Stomach (tissue), 9 donors: Measurements from ENCODE around the gene CHCHD6. TPM values are rescaled to one million over a fixed set of nuclear protein-coding genes. Genes with fewer than 3 reads are reported as not detected.

Experiments used
- DNase-seq, 2 donors: peaks; one replicate each; pipeline versions ENCODE4 v3.0.0 to v3.0.0-alpha.2; 2013 to 2019
- H3K27ac ChIP-seq, 5 donors: fragments of 200-600 bp in 4 of 5; sonication (generic) in 4 of 5; one replicate each; pipeline ENCODE4 v1.5.1; 2013 to 2019; ENCODE audit warnings: mild to moderate bottlenecking in 1 of 5, moderate library complexity in 1 of 5
- H3K27me3 ChIP-seq, 3 donors: fragments of 200-600 bp; sonication (generic); one replicate each; pipeline ENCODE4 v1.5.1; 2017 to 2019; ENCODE audit warnings: mixed run types in 1 of 3
- H3K36me3 ChIP-seq, 4 donors: fragments of 200-600 bp; sonication (generic); 1 replicate in 3 of 4; 2 replicates in 1 of 4; pipeline ENCODE4 v1.5.1; 2016 to 2019
- H3K4me1 ChIP-seq, 4 donors: fragments of 200-600 bp; sonication (generic); one replicate each; pipeline ENCODE4 v1.5.1; 2016 to 2019
- H3K4me3 ChIP-seq, 4 donors: fragments of 200-600 bp; sonication (generic) in 3 of 4; one replicate each; pipeline ENCODE4 v1.5.1; 2016 to 2019; ENCODE audit warnings: mild to moderate bottlenecking in 1 of 4
- H3K9me3 ChIP-seq, 4 donors: fragments of 200-600 bp; sonication (generic); one replicate each; pipeline ENCODE4 v1.5.1; 2016 to 2019
- EP300 ChIP-seq: sonication (generic); formaldehyde crosslinking; IDR thresholded peaks from one replicate; pipeline ENCODE4 v1.6.1; 2017; ENCODE audit warnings: antibody characterized with exemption
- POLR2A ChIP-seq, 4 donors: fragments of 450-650 bp; IDR thresholded peaks; one replicate each; pipeline ENCODE4 v1.6.1; 2016; ENCODE audit warnings: antibody characterized with exemption in 4 of 4, control low read depth in 2 of 4, mild to moderate bottlenecking in 1 of 4, moderate library complexity in 1 of 4
- POLR2AphosphoS5 ChIP-seq, 3 donors: sonication (generic); formaldehyde crosslinking; IDR thresholded peaks; one replicate each; pipeline ENCODE4 v1.6.1; 2016; ENCODE audit warnings: antibody characterized with exemption in 3 of 3
- WGBS, 5 donors: extraction: QIAGEN DNeasy Blood & Tissue Kit in 3 of 5; methylation state at CpG; one replicate each; pipeline versions ENCODE4 v1.1.5 to v1.1.7; 2013 to 2018; 5-methylcytosine and 5-hydroxymethylcytosine counted together
- intact Hi-C: fragments of 100-400 bp; cut with DNase I; formaldehyde crosslinking; loops from one replicate; pipeline ENCODE4 v1.15.1; 2023; ENCODE audit warnings: low total_unique reads
- polyA plus RNA-seq, 3 donors: library from polyadenylated mRNA; stranded (reverse); fragments of 200-250 nt; gene quantifications; one replicate each; pipeline ENCODE4 v1.2.3, GENCODE V29; 2013
- total RNA-seq, 5 donors: library from RNA; depleted of rRNA; stranded (reverse); fragments of >200 nt; gene quantifications; one replicate each; pipeline versions ENCODE4 v1.1.0 to v1.2.3, GENCODE V29; 2014 to 2016
- TF ChIP-seq, protein P1 (sequence below), 7 experiments: fragments of 450-650 bp in 4 of 7; fragments of 200-600 bp in 3 of 7; sonication (generic) in 3 of 7; IDR thresholded peaks; one replicate each; pipeline ENCODE4 v1.5.1; 2016 to 2019; ENCODE audit warnings: antibody characterized with exemption in 7 of 7, control low read depth in 2 of 7, mild to moderate bottlenecking in 1 of 7
- donor health status: healthy with polysubstance abuse.
- donor health status: Bipolar disorder and iron deficiency.
- donor health status: healthy.

CHCHD6 gene
- total and polyA plus RNA-seq, 8 donors = 4.0 to 40.8 (median 11.9) TPM; not detected in 1

- WGBS, 5 donors = 89 to 94% (median 92%) methylated on average over 4 of the region's 4 CpGs
- no peaks in the 10 kb centered on the region for H3K36me3 ChIP-seq
- no peaks in the 10 kb centered on the region for H3K9me3 ChIP-seq
- no peak overlapping the region for H3K27ac ChIP-seq
- DNase-seq = no peak
- H3K4me1 ChIP-seq = peaks cover 0 to 5% (median 0%) of the 10 kb centered on the region in 4 donors
- no peaks in the 10 kb centered on the region for H3K27me3 ChIP-seq
- TF ChIP-seq, protein P1, sequence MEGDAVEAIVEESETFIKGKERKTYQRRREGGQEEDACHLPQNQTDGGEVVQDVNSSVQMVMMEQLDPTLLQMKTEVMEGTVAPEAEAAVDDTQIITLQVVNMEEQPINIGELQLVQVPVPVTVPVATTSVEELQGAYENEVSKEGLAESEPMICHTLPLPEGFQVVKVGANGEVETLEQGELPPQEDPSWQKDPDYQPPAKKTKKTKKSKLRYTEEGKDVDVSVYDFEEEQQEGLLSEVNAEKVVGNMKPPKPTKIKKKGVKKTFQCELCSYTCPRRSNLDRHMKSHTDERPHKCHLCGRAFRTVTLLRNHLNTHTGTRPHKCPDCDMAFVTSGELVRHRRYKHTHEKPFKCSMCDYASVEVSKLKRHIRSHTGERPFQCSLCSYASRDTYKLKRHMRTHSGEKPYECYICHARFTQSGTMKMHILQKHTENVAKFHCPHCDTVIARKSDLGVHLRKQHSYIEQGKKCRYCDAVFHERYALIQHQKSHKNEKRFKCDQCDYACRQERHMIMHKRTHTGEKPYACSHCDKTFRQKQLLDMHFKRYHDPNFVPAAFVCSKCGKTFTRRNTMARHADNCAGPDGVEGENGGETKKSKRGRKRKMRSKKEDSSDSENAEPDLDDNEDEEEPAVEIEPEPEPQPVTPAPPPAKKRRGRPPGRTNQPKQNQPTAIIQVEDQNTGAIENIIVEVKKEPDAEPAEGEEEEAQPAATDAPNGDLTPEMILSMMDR (IDR thresholded peaks at IDR 0.05) = no peak
- no peak for TF ChIP-seq POLR2AphosphoS5 (IDR thresholded peaks at IDR 0.05)
- no peak for TF ChIP-seq POLR2A (IDR thresholded peaks at IDR 0.05)
- TF ChIP-seq EP300 = no peak
- intact Hi-C loops = no loop called here
- no peak overlapping the region for H3K4me3 ChIP-seq
These were observed 54.8 kb downstream of the CHCHD6 start for GRCh38 chr3:126758882-126759281.

GRCh38 chr3:126760541-126760940, 56.5 kb downstream of the CHCHD6 start:
- Histone ChIP-seq H3K36me3 (no peaks in the 10 kb centered on the region), H3K4me3 (no peak overlapping the region), H3K4me1 (no peaks in the 10 kb centered on the region), H3K9me3 (no peaks in the 10 kb centered on the region), H3K27me3 (no peaks in the 10 kb centered on the region), H3K27ac (no peak overlapping the region)
- no peak for TF ChIP-seq POLR2AphosphoS5 (IDR thresholded peaks at IDR 0.05)
- no peak for TF ChIP-seq EP300
- TF ChIP-seq, protein P1 (IDR thresholded peaks at IDR 0.05) = no peak
- TF ChIP-seq POLR2A (IDR thresholded peaks at IDR 0.05) = no peak
- intact Hi-C loops = no loop called here
- WGBS, 5 donors = 72 to 90% (median 88%) methylated on average over 1 of the region's 1 CpG
- no peak for DNase-seq

- H3K27me3 ChIP-seq = no peaks in the 10 kb centered on the region
- no peak overlapping the region for H3K27ac ChIP-seq
- H3K4me1 ChIP-seq = no peaks in the 10 kb centered on the region
- no peak for DNase-seq
- no peak for TF ChIP-seq POLR2A (IDR thresholded peaks at IDR 0.05)
- TF ChIP-seq, protein P1 (IDR thresholded peaks at IDR 0.05) = no peak
- TF ChIP-seq POLR2AphosphoS5 (IDR thresholded peaks at IDR 0.05) = no peak
- no peak for TF ChIP-seq EP300
- H3K36me3 ChIP-seq = peaks cover 0 to 9% (median 5%) of the 10 kb centered on the region in 4 donors
- no peak overlapping the region for H3K4me3 ChIP-seq
- no peaks in the 10 kb centered on the region for H3K9me3 ChIP-seq
- intact Hi-C loops = no loop called here
These were observed 59.0 kb downstream of the CHCHD6 start for GRCh38 chr3:126763035-126763434.

DNA sequence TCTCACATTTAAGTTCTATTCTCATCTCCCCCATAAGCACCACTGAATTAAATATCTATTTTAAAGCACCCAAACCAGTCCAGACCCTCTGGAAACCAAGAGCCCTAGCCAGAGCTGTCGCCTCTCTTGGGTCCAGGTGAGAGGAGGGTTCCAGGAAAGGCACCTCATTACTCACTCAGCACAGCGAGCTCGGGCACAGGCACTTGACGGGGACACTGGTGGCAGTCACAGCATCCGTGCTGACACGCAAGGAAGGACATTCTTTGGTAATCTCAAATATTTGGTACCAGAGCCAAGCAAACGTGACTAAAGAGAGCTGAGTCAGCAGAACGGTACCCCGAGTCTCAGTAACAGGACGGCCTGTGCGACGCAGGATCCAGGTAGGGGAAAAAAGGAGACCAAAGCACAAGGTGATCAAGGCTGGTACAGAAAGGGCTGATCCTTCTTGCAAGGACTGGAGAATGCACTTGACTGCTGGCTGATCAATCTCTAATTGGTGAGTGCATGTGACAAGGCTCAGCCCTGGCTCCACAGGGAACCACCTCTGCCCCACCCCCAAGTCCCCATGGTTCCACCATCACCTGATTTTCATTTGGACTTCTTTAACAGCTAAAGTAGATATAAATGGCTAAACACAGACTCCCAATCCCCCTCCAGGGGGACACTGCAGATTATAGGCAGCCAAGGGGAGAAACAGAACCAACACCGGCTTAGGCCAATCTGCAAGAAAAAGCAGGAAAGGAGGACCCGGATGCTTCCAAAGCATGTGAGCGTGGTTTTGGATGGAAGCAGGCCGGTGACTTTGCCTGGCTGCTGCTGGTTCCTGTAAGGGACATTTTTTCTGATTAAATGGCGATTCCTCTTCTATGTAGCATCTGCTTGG, 61.4 kb downstream of the CHCHD6 start:
- Histone ChIP-seq H3K9me3 (no peaks in the 10 kb centered on the region), H3K36me3 (peaks cover 0 to 9% (median 5%) of the 10 kb centered on the region in 4 donors), H3K27ac (no peak overlapping the region), H3K4me1 (no peaks in the 10 kb centered on the region), H3K27me3 (no peaks in the 10 kb centered on the region), H3K4me3 (no peak overlapping the region)
- TF ChIP-seq EP300 (no peak), POLR2A (IDR thresholded peaks at IDR 0.05) (no peak), POLR2AphosphoS5 (IDR thresholded peaks at IDR 0.05) (no peak)
- TF ChIP-seq, protein P1 (IDR thresholded peaks at IDR 0.05) = no peak
- no peak for DNase-seq
- 93 to 95% (median 94%) methylated on average over 17 of the region's 17 CpGs for WGBS, 5 donors
- intact Hi-C loops = no loop called here
